C4-2B (cell line): ENCODE data around the gene LRRC15.

Experiments
- H3K27ac ChIP-seq: fragments of 450-650 bp; 2 replicates; pipeline ENCODE4 v1.5.1; 2017
- CTCF ChIP-seq: fragments of 450-650 bp; conservative IDR thresholded peaks from 2 replicates; pipeline ENCODE4 v1.5.1; 2017; ENCODE audit warnings: mild to moderate bottlenecking
- ZFX ChIP-seq: fragments of 450-650 bp; IDR thresholded peaks from 2 replicates; pipeline ENCODE4 v1.6.1; 2017

The LRRC15 gene

GRCh38 chr3:194312186-194312742, 57.3 kb downstream of the LRRC15 start:
- TF ChIP-seq CTCF (no peak), ZFX (no peak)
- H3K27ac ChIP-seq: peak overlapping the region; percentile 40

GRCh38 chr3:194311000-194311399, 58.5 kb downstream of the LRRC15 start:
- H3K27ac ChIP-seq: no peak overlapping the region
- TF ChIP-seq ZFX: no peak
- TF ChIP-seq CTCF: no peak

- H3K27ac ChIP-seq: no peak overlapping the region
- TF ChIP-seq CTCF: no peak
- TF ChIP-seq ZFX: no peak
Observed at GRCh38 chr3:194310060-194310835, 59.3 kb downstream of the LRRC15 start.

DNA sequence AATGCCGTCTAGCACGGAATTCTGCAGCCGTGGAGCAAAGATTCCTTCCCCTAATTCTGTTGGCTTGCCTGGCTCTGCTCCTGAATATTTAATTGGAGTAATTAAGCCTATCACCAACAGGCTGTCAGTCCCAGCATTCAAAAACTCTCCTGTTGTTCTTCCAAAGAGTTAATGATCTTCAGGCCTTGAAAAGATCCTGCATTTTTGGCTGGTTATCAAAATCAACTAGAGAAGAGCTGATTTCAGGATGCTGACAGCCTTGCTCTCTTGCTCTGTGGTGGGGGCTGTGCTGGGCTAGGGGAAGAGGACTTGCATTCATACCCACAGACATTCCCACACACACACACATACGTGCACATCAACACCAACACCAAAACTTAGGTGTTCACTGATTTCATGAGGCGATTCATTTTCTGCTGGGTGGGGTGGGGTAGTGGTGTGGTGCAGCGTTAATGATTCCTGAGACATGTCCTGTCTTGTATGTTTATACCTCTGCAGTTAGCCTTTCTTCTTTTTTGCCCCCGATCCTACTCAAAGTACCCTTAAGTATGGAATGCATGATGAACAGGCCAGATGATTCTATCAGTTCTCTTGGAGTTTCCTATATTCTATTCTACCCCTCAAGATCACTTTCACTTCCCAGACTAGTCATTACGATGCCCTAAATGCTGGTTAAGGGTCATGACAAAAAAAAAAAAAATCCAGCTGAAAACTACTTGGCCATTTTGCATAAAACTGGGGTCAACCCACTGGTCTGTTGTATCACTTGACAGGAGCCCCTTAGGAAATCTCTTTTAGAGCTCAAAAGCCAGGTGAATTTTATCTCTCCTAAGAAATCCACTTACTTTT, 60.7 kb downstream of the LRRC15 start:
- no peak overlapping the region for H3K27ac ChIP-seq
- TF ChIP-seq CTCF: no peak
- TF ChIP-seq ZFX: no peak

DNA sequence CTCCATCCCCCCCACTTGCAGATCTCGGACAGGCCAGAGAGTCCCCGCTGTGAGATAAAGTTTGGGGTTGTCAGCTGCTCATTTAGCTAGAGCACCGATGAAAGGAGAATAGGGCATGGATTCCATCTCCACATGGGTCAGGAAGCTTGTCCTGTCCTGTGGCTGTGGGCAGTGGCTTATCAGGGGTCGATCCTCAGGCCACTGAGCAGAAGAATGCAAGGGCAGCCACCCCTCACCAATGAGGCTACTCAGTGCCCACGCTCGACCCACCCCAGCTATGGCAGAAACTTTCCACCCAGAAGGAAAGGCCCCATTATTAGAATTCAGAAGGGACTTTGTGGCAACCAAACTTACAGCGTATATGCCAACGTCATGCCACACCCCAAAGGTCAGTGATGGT, 61.7 kb downstream of the LRRC15 start:
- H3K27ac ChIP-seq: no peak overlapping the region
- TF ChIP-seq ZFX (no peak), CTCF (no peak)

DNA sequence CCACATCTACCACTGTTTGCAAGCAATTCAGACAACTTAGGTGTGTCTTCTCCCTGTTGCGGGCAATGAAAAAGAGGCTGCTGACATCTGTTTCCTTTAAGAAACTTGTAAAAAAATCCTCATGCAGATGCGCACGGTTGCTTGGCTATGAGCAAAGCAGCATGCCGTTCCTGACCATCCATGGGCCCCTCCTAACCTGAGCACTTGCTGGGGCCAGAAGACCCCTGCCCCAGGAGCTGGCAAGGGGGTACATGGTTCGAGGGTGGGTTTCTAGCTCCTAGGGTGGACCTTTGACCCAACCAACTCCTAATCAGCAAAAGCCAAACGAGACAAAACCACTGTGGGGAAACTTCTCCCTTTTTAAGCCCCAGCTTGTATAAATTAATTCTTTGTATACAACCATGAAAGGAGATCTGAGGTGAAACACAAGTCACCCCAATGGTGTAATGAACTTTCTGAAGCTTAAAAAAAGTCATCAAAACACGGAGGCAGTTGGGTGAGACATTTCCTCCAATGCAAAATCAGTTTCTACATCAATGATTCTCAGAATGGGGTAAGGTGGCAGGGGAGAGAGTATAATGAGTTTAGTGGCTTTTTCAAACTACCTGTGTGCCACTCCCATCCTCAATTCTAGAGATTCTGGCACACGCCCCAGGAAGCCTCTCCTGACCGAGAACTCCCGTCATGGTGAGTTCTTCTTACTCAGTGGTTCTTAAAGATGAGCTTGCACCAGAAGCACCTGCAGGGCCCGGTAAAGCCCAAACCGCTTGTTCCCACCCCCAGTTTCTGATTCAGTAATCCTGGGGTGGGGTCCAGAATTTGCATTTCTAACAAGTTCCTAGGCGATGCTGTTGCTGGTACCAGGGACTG, 62.5 kb downstream of the LRRC15 start:
- TF ChIP-seq CTCF: no peak
- TF ChIP-seq ZFX: no peak
- H3K27ac ChIP-seq: no peak overlapping the region
